NCI-H1930 (cell line): ENCODE data around the gene DPH7.
A peak's percentile ranks its signal among the peaks of the same experiment; 100 is the strongest.
"Not testable (repeated sequence)": the region's sequence is repeated elsewhere in the genome, so short reads cannot be mapped to it uniquely, and the experiment has no call there.

Source experiments
- DNase-seq, 2 experiments: peaks; one replicate each; lab custom pipeline; 2025; lab: John Stamatoyannopoulos, UW

Gene DPH7

GRCh38 chr9:137606005-137606621, 27.4 kb upstream of the DPH7 start:
- DNase-seq = no peak

- peak; percentile 89 to 90 for DNase-seq
Observed at GRCh38 chr9:137605121-137606004, 26.6 kb upstream of the DPH7 start, which contains the start of gene ARRDC1. Gene ARRDC1 (plus strand): TSS chr9:137605686. CDS start chr9:137605718, 32 bp downstream.

- no peak for DNase-seq
Observed at GRCh38 chr9:137604345-137605086, 25.8 kb upstream of the DPH7 start.

- DNase-seq = no peak
Observed at GRCh38 chr9:137603879-137604278, 25.2 kb upstream of the DPH7 start.

- DNase-seq = no peak
Observed at GRCh38 chr9:137602661-137603060, 23.9 kb upstream of the DPH7 start.

GRCh38 chr9:137598943-137599342, 20.2 kb upstream of the DPH7 start:
- DNase-seq = no peak

- not testable (repeated sequence) for DNase-seq
Observed at GRCh38 chr9:137596577-137596976, 17.9 kb upstream of the DPH7 start.

GRCh38 chr9:137593176-137593575, 14.5 kb upstream of the DPH7 start:
- no peak for DNase-seq

GRCh38 chr9:137592767-137593166, 14.0 kb upstream of the DPH7 start:
- DNase-seq = no peak

GRCh38 chr9:137590469-137591383, 12.0 kb upstream of the DPH7 start, which contains the start of gene ZMYND19:
Gene ZMYND19 (minus strand): TSS chr9:137590512. CDS start chr9:137590263, 249 bp downstream.
- peak; percentile 82 to 91 for DNase-seq

- no peak for DNase-seq
Observed at GRCh38 chr9:137590123-137590468, 11.4 kb upstream of the DPH7 start.

- no peak for DNase-seq
Observed at GRCh38 chr9:137589441-137590122, 10.9 kb upstream of the DPH7 start.

- no peak for DNase-seq
Observed at GRCh38 chr9:137588891-137589290, 10.2 kb upstream of the DPH7 start.

GRCh38 chr9:137588311-137588710, 9.6 kb upstream of the DPH7 start:
- DNase-seq = no peak

- DNase-seq = no peak
Observed at GRCh38 chr9:137586854-137587253, 8.1 kb upstream of the DPH7 start.

- DNase-seq = no peak
Observed at GRCh38 chr9:137583957-137584356, 5.2 kb upstream of the DPH7 start.

GRCh38 chr9:137583347-137583746, 4.6 kb upstream of the DPH7 start:
- DNase-seq = no peak

- no peak for DNase-seq
Observed at GRCh38 chr9:137582286-137582860, 3.6 kb upstream of the DPH7 start.

- DNase-seq = no peak
Observed at GRCh38 chr9:137581361-137582285, 2.9 kb upstream of the DPH7 start.

- no peak for DNase-seq
Observed at GRCh38 chr9:137580954-137581322, 2.2 kb upstream of the DPH7 start.
